ENCODE data around the gene MIGA2. TPM values are rescaled to one million over a fixed set of nuclear protein-coding genes. Genes with fewer than 3 reads are reported as not detected.

Gene MIGA2
- total and polyA plus RNA-seq, 9 of the 15 experiments (the other 6 are each of a cell fraction or from before 2014, with no cell fraction given), result 0.15 to 54.1 (median 18.0) TPM

- intact Hi-C loops (cut with micrococcal nuclease) (no loop called here), in situ Hi-C loops (cut with MboI) (no loop called here)
- TF ChIP-seq, protein P1, sequence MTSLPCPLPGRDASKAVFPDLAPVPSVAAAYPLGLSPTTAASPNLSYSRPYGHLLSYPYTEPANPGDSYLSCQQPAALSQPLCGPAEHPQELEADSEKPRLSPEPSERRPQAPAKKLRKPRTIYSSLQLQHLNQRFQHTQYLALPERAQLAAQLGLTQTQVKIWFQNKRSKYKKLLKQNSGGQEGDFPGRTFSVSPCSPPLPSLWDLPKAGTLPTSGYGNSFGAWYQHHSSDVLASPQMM (CRISPR knock-in tag; IDR thresholded peaks at IDR 0.05), result no peak
- TF ChIP-seq SREBF1 (IDR thresholded peaks at IDR 0.05; ENCODE audit: borderline replicate concordance, low read depth, low read length) (no peak), PTRF (tag; IDR thresholded peaks at IDR 0.05) (no peak), XRCC5 (IDR thresholded peaks at IDR 0.05; ENCODE audit: low read depth, low read length) (no peak), ZBTB7A (IDR thresholded peaks at IDR 0.05; ENCODE audit: borderline replicate concordance, control insufficient read depth, low read depth, low read length) (no peak), NFIX (CRISPR knock-in tag; IDR thresholded peaks at IDR 0.05; ENCODE audit: low read depth) (no peak), HCFC1 (IDR thresholded peaks at IDR 0.05; ENCODE audit: low read depth, low read length) (no peak), FIP1L1 (IDR thresholded peaks at IDR 0.05; ENCODE audit: low read depth, low read length, poor library complexity, severe bottlenecking) (no peak), JUN (IDR thresholded peaks at IDR 0.05; ENCODE audit: borderline replicate concordance, low read depth, low read length) (no peak), JUN (CRISPR knock-in tag; IDR thresholded peaks at IDR 0.05; ENCODE audit: borderline replicate concordance) (no peak), ZNF696 (CRISPR knock-in tag; conservative IDR thresholded peaks at IDR 0.05) (no peak), NR1H2 (CRISPR knock-in tag; IDR thresholded peaks at IDR 0.05) (no peak), C11orf30 (IDR thresholded peaks at IDR 0.05; ENCODE audit: low read depth) (no peak)
- TF ChIP-seq, protein P2, sequence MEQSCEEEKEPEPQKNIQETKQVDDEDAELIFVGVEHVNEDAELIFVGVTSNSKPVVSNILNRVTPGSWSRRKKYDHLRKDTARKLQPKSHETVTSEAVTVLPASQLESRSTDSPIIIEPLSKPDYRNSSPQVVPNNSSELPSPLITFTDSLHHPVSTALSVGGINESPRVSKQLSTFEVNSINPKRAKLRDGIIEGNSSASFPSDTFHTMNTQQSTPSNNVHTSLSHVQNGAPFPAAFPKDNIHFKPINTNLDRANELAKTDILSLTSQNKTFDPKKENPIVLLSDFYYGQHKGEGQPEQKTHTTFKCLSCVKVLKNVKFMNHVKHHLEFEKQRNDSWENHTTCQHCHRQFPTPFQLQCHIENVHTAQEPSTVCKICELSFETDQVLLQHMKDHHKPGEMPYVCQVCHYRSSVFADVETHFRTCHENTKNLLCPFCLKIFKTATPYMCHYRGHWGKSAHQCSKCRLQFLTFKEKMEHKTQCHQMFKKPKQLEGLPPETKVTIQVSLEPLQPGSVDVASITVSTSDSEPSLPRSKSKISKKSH (CRISPR knock-in tag; IDR thresholded peaks at IDR 0.05), result no peak
- peaks cover 7 to 51% of the 10 kb centered on the region in 2 experiments for H3K4me1 ChIP-seq (replicated peaks in 1 of 2; ENCODE audit: control insufficient read depth in 2 of 2, insufficient read depth in 2 of 2, low read length in 2 of 2)
- ATAC-seq (no peak), DNase-seq (ENCODE audit: extremely low read depth in 1 of 4, low spot score in 3 of 4) (no peak), FAIRE-seq (no peak)
- CTCF ChIA-PET (ENCODE audit: low intra/inter-chr PET ratio), result no interaction called here
- H3K27ac ChIP-seq (ENCODE audit: extremely low read depth, low read depth, low read length), result no peak overlapping the region
- peaks cover under 1% of the 10 kb centered on the region for H3K9me1 ChIP-seq (ENCODE audit: control insufficient read depth, insufficient read depth, low read length)
- no peak overlapping the region for H3K4me3 ChIP-seq
- no peak overlapping the region for H2AFZ ChIP-seq (ENCODE audit: low read depth, low read length)
- no peaks in the 10 kb centered on the region for H3K27me3 ChIP-seq (ENCODE audit: control insufficient read depth in 2 of 2, insufficient read depth in 2 of 2, low read length in 2 of 2)
- no peak overlapping the region for H3K4me2 ChIP-seq (ENCODE audit: insufficient read depth, low read length)
- POLR2A ChIA-PET, result interaction anchor here (0.5 to 2.0 kb wide), 2 partner anchors 10 to 106 kb away, joined by 3 to 11 read pairs; no protein-coding TSS in a partner anchor
- WGBS (ENCODE audit: insufficient coverage, low coverage, missing lambda C conversion rate), result 58% methylated on average over 5 of the region's 13 CpGs
- H3K9ac ChIP-seq (ENCODE audit: insufficient read depth in 1 of 2, low read depth in 2 of 2, low read length in 2 of 2), result peak overlapping the region in 1 of 2 experiments; percentile 31; a peak in 1 of 4 replicates
- peaks cover 22% of the 10 kb centered on the region for H3K79me2 ChIP-seq (ENCODE audit: control insufficient read depth, insufficient read depth, low read length)
- no TSS peak for BruUV-seq (replicated peaks)
- H4K20me1 ChIP-seq (replicated peaks; ENCODE audit: control insufficient read depth, insufficient read depth, low read length), result no peaks in the 10 kb centered on the region
- H3K9me3 ChIP-seq (replicated peaks; ENCODE audit: control insufficient read depth, insufficient read depth, low read depth, low read length), result no peaks in the 10 kb centered on the region
- H3K36me3 ChIP-seq (ENCODE audit: control insufficient read depth, insufficient read depth, low read length), result peaks cover 3% of the 10 kb centered on the region; the same call in 1 of the 3 replicates
Observed at GRCh38 chr9:129108083-129108804, 71.8 kb downstream of the MIGA2 start.
